OCI-LY7 (cell line): ENCODE results near the gene ZFHX3.

Source experiments
- EZH2phosphoT487 ChIP-seq: fragments of 200-600 bp; sonication (generic); IDR thresholded peaks from 2 replicates; pipeline ENCODE4 v1.6.1; 2018; ENCODE audit warnings: low read depth, borderline replicate concordance, mild to moderate bottlenecking, mixed run types, antibody characterized with exemption, low read length, moderate library complexity, mixed read lengths
- TF ChIP-seq, protein P1 (sequence below): fragments of 200-600 bp; sonication (generic); conservative IDR thresholded peaks from 2 replicates; pipeline ENCODE4 v1.5.1; 2014; ENCODE audit warnings: mild to moderate bottlenecking, antibody characterized with exemption, low read length, moderate library complexity, mixed read lengths

DNA sequence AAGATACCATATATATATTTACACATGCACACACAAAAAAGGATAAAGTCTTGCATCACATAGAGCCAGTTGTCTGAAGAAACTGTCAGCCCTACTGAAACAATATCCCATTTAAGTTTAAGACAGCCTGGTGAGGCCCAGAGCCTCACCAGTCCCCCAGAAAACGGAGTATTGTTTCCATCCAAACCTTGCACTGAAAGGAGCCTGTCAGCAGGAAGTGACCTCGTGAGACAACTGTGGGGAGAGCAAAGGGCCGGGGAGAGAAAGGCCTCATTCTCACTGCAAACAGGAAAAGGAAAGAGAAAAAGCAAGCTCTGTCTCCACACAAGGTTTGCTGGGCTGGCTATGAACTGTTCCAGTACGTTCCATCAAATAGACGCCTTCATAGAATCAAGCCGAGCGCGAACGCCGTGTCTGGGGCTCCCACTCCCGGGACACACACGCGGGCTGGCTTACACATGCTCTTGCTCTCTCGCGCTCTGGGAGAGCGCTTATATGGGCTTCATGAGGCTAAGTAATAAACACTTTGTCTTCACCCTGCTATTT, 44.4 kb upstream of the ZFHX3 start:
- TF ChIP-seq, protein P1, sequence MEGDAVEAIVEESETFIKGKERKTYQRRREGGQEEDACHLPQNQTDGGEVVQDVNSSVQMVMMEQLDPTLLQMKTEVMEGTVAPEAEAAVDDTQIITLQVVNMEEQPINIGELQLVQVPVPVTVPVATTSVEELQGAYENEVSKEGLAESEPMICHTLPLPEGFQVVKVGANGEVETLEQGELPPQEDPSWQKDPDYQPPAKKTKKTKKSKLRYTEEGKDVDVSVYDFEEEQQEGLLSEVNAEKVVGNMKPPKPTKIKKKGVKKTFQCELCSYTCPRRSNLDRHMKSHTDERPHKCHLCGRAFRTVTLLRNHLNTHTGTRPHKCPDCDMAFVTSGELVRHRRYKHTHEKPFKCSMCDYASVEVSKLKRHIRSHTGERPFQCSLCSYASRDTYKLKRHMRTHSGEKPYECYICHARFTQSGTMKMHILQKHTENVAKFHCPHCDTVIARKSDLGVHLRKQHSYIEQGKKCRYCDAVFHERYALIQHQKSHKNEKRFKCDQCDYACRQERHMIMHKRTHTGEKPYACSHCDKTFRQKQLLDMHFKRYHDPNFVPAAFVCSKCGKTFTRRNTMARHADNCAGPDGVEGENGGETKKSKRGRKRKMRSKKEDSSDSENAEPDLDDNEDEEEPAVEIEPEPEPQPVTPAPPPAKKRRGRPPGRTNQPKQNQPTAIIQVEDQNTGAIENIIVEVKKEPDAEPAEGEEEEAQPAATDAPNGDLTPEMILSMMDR = no peak
- TF ChIP-seq EZH2phosphoT487 = no peak
